PC-9 (cell line): Measurements from ENCODE around the gene DPYSL3.

Experiments
- CTCF ChIP-seq: fragments of 200-600 bp; sonication (generic); conservative IDR thresholded peaks from 2 replicates; pipeline ENCODE4 v1.6.1; 2017; ENCODE audit warnings: mixed run types, antibody characterized with exemption, mild to moderate bottlenecking, moderate library complexity
- EZH2 ChIP-seq: fragments of 200-600 bp; sonication (generic); IDR thresholded peaks from 2 replicates; pipeline ENCODE4 v1.8.0; 2017; ENCODE audit warnings: antibody characterized with exemption, low read depth

- TF ChIP-seq CTCF: no peak
- TF ChIP-seq EZH2: no peak
Observed at GRCh38 chr5:147487031-147487750, 22.7 kb downstream of the DPYSL3 start.
